ENCODE measurements around the gene ZNF417. TPM values are rescaled to one million over a fixed set of nuclear protein-coding genes. Genes with fewer than 3 reads are reported as not detected.
"Not testable (repeated sequence)": the region's sequence is repeated elsewhere in the genome, so short reads cannot be mapped to it uniquely, and the experiment has no call there.

Gene ZNF417
- total RNA-seq: 10 to 100 TPM; 30.3 to 30.7 TPM

- DNase-seq: peak; percentile 90
These were observed at the start of gene ZNF417 for GRCh38 chr19:57916168-57916995. Gene ZNF417 (minus strand): TSS chr19:57916592. CDS start chr19:57916411, 181 bp downstream.

GRCh38 chr19:57964761-57965160 lies 48.4 kb upstream of the ZNF417 start:
- no peak for DNase-seq
- Mint-ChIP-seq H3K36me3 (ENCODE audit: low read depth) (peaks cover 11% of the 10 kb centered on the region), H3K27ac (no peak overlapping the region), H3K4me3 (no peak overlapping the region), H3K4me1 (no peaks in the 10 kb centered on the region), H3K9me3 (peaks cover 34% of the 10 kb centered on the region), H3K27me3 (no peaks in the 10 kb centered on the region)
- CTCF ChIA-PET: no interaction called here
- POLR2A ChIA-PET: interaction anchor here (0.6 kb wide), 1 partner anchor 1584 kb away, joined by 3 read pairs; no protein-coding TSS in a partner anchor

More at GRCh38 chr19:57916168-57916995, at the start of gene ZNF417:
- Mint-ChIP-seq H3K27ac (peak within 1 kb of the TSS; percentile 98), H3K9me3 (peaks cover 39% of the 10 kb centered on the region), H3K36me3 (ENCODE audit: low read depth) (peaks cover 65% of the 10 kb centered on the region), H3K4me3 (peak within 1 kb of the TSS; percentile 85), H3K4me1 (peaks cover 34% of the 10 kb centered on the region)
- CTCF ChIA-PET: interaction anchor here (0.6 to 1.5 kb wide), 8 partner anchors 9 to 566 kb away, joined by 3 to 5 read pairs (median 3); no protein-coding TSS in a partner anchor
- POLR2A ChIA-PET, H3K27me3 Mint-ChIP-seq: not testable (repeated sequence)

GRCh38 chr19:57961785-57962184 lies 45.4 kb upstream of the ZNF417 start:
- Mint-ChIP-seq H3K27ac (no peak overlapping the region), H3K27me3 (no peaks in the 10 kb centered on the region), H3K9me3 (peaks cover 27% of the 10 kb centered on the region), H3K4me1 (no peaks in the 10 kb centered on the region), H3K4me3 (no peak overlapping the region), H3K36me3 (ENCODE audit: low read depth) (peaks cover 8% of the 10 kb centered on the region)
- POLR2A ChIA-PET: no interaction called here
- CTCF ChIA-PET: interaction anchor here (0.7 kb wide), 1 partner anchor 485 kb away, joined by 3 read pairs; no protein-coding TSS in a partner anchor
- DNase-seq: no peak

- Mint-ChIP-seq H3K9me3 (peaks cover 40% of the 10 kb centered on the region), H3K27ac (no peak overlapping the region), H3K4me1 (no peaks in the 10 kb centered on the region), H3K36me3 (ENCODE audit: low read depth) (peaks cover 8% of the 10 kb centered on the region), H3K4me3 (no peak overlapping the region), H3K27me3 (no peaks in the 10 kb centered on the region)
- no peak for DNase-seq
- ChIA-PET CTCF (no interaction called here), POLR2A (no interaction called here)
These were observed 38.6 kb upstream of the ZNF417 start for GRCh38 chr19:57954996-57955395.

GRCh38 chr19:57949702-57950101 lies 33.3 kb upstream of the ZNF417 start:
- Mint-ChIP-seq H3K27ac (no peak overlapping the region), H3K27me3 (no peaks in the 10 kb centered on the region), H3K9me3 (peaks cover 40% of the 10 kb centered on the region), H3K4me3 (no peak overlapping the region), H3K36me3 (ENCODE audit: low read depth) (peaks cover 30% of the 10 kb centered on the region), H3K4me1 (peaks cover 17% of the 10 kb centered on the region)
- DNase-seq: no peak
- CTCF ChIA-PET: no interaction called here
- POLR2A ChIA-PET: no interaction called here

GRCh38 chr19:57949296-57949695 lies 32.9 kb upstream of the ZNF417 start:
- H3K36me3 Mint-ChIP-seq (ENCODE audit: low read depth): peaks cover 34% of the 10 kb centered on the region
- ChIA-PET CTCF (no interaction called here), POLR2A (no interaction called here)
- no peak overlapping the region for H3K4me3 Mint-ChIP-seq
- peaks cover 36% of the 10 kb centered on the region for H3K9me3 Mint-ChIP-seq
- H3K27me3 Mint-ChIP-seq: no peaks in the 10 kb centered on the region
- H3K27ac Mint-ChIP-seq: no peak overlapping the region
- peaks cover 17% of the 10 kb centered on the region for H3K4me1 Mint-ChIP-seq
- DNase-seq: no peak

- Mint-ChIP-seq H3K36me3 (ENCODE audit: low read depth) (peaks cover 51% of the 10 kb centered on the region), H3K27me3 (no peaks in the 10 kb centered on the region), H3K4me3 (peak within 1 kb of the TSS; percentile 94), H3K9me3 (peaks cover 40% of the 10 kb centered on the region), H3K27ac (peak within 1 kb of the TSS; percentile 94), H3K4me1 (peaks cover 17% of the 10 kb centered on the region)
- CTCF ChIA-PET: no interaction called here
- peak; percentile 93 for DNase-seq
- POLR2A ChIA-PET: no interaction called here
These were observed 31.2 kb upstream of the ZNF417 start, which contains the start of gene ZNF256 for GRCh38 chr19:57947419-57948134. Gene ZNF256 (minus strand): TSS chr19:57947706. CDS start chr19:57947474, 232 bp downstream.

GRCh38 chr19:57947088-57947418 lies 30.7 kb upstream of the ZNF417 start:
- peaks cover 57% of the 10 kb centered on the region for H3K36me3 Mint-ChIP-seq (ENCODE audit: low read depth)
- POLR2A ChIA-PET: no interaction called here
- DNase-seq: no peak
- H3K27ac Mint-ChIP-seq: peak overlapping the region; percentile 94
- H3K4me1 Mint-ChIP-seq: peaks cover 17% of the 10 kb centered on the region
- CTCF ChIA-PET: no interaction called here
- peak overlapping the region; percentile 94 for H3K4me3 Mint-ChIP-seq
- peaks cover 45% of the 10 kb centered on the region for H3K9me3 Mint-ChIP-seq
- H3K27me3 Mint-ChIP-seq: no peaks in the 10 kb centered on the region

GRCh38 chr19:57946316-57946715 lies 29.9 kb upstream of the ZNF417 start:
- Mint-ChIP-seq H3K9me3 (peaks cover 46% of the 10 kb centered on the region), H3K4me3 (peak overlapping the region; percentile 94), H3K4me1 (peaks cover 17% of the 10 kb centered on the region), H3K36me3 (ENCODE audit: low read depth) (peaks cover 64% of the 10 kb centered on the region), H3K27me3 (no peaks in the 10 kb centered on the region), H3K27ac (peak overlapping the region; percentile 20)
- DNase-seq: no peak
- ChIA-PET CTCF (no interaction called here), POLR2A (no interaction called here)

GRCh38 chr19:57941593-57941992 lies 25.2 kb upstream of the ZNF417 start:
- CTCF ChIA-PET: no interaction called here
- H3K27me3 Mint-ChIP-seq: no peaks in the 10 kb centered on the region

GRCh38 chr19:57935731-57936130 lies 19.3 kb upstream of the ZNF417 start:
- H3K4me1 Mint-ChIP-seq: peaks cover 13% of the 10 kb centered on the region
- CTCF ChIA-PET: no interaction called here
- no peaks in the 10 kb centered on the region for H3K27me3 Mint-ChIP-seq
- peaks cover 52% of the 10 kb centered on the region for H3K9me3 Mint-ChIP-seq
- peaks cover 66% of the 10 kb centered on the region for H3K36me3 Mint-ChIP-seq (ENCODE audit: low read depth)
- POLR2A ChIA-PET: no interaction called here
- no peak for DNase-seq
- peak overlapping the region; percentile 93 for H3K27ac Mint-ChIP-seq
- H3K4me3 Mint-ChIP-seq: peak overlapping the region; percentile 84

More at GRCh38 chr19:57941593-57941992, 25.2 kb upstream of the ZNF417 start:
- DNase-seq: no peak
- H3K36me3 Mint-ChIP-seq (ENCODE audit: low read depth): peaks cover 85% of the 10 kb centered on the region
- no peak overlapping the region for H3K27ac Mint-ChIP-seq
- H3K9me3 Mint-ChIP-seq: peaks cover 60% of the 10 kb centered on the region
- peaks cover 11% of the 10 kb centered on the region for H3K4me1 Mint-ChIP-seq
- H3K4me3 Mint-ChIP-seq: no peak overlapping the region
- POLR2A ChIA-PET: no interaction called here

GRCh38 chr19:57934820-57935665 lies 18.7 kb upstream of the ZNF417 start, which contains the start of gene ZNF418:
Gene ZNF418 (minus strand): TSS chr19:57935402. CDS start chr19:57933822, 1,580 bp downstream.
- DNase-seq: peak; percentile 68
- Mint-ChIP-seq H3K27ac (peak within 1 kb of the TSS; percentile 93), H3K4me1 (peaks cover 13% of the 10 kb centered on the region), H3K27me3 (no peaks in the 10 kb centered on the region), H3K4me3 (peak within 1 kb of the TSS; percentile 84), H3K9me3 (peaks cover 51% of the 10 kb centered on the region), H3K36me3 (ENCODE audit: low read depth) (peaks cover 67% of the 10 kb centered on the region)
- CTCF ChIA-PET: no interaction called here
- POLR2A ChIA-PET: no interaction called here

All from activated CD4-positive, alpha-beta T cell treated with anti-CD3 and anti-CD28 coated beads, Interleukin-2, amount 10 ng/mL, durations not matched to agents 7 days and 5 days (primary cell).